ENCODE data around the gene VEGFB.

VEGFB gene

DNA sequence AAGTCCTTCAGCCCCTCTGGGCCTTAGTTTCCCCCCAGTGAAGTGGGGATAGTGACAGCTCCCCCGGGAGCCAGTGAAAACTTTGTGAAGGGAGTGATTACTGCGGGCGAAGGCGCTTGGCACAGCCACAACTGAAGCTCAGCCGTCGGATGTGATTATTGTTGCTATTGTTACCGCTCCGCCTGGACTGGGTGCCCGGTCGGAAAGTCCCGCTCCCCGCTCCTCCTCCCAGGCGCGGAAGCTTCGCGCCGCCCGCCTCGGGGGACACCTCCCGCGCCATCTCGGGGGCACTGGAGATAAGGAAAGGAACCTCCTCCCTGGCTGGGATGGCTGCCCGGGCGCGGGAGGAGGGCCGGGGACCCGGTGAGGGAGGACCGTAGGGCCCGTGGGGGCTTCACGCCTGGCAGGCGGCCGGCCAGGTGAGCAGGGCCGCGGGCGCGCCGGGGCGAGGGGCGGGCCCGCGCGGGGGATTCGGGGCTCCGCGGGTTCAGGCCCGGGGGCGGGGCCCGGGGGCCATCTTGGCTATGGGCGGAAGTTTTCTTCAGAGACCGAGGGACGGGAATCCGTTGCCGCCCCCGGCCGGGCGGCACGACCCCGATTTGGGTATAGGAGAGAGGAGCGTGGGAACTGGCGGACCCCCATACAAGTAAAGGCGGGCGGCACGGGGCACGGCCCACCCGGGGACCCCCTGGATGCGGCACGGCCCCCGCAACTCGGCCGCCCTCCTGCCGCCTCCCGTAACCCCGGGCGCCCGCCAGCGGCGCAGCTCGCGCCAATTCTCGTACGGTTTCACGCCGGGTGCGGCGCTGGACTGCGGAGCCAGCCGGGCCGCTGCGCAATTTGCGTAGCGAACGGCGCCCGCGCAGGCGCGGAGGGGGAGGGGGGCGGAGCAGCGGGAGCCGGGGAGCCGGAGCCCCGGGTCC is 50.8 kb downstream of the VEGFB start, which contains the start of gene GPR137:
TSS of gene GPR137 (plus strand) at position 887 of the 923 bp plus-strand sequence. CDS start 677 bp downstream, outside the sequence.
- peak in 1 of 2 experiments; percentile 50 for DNase-seq

DNA sequence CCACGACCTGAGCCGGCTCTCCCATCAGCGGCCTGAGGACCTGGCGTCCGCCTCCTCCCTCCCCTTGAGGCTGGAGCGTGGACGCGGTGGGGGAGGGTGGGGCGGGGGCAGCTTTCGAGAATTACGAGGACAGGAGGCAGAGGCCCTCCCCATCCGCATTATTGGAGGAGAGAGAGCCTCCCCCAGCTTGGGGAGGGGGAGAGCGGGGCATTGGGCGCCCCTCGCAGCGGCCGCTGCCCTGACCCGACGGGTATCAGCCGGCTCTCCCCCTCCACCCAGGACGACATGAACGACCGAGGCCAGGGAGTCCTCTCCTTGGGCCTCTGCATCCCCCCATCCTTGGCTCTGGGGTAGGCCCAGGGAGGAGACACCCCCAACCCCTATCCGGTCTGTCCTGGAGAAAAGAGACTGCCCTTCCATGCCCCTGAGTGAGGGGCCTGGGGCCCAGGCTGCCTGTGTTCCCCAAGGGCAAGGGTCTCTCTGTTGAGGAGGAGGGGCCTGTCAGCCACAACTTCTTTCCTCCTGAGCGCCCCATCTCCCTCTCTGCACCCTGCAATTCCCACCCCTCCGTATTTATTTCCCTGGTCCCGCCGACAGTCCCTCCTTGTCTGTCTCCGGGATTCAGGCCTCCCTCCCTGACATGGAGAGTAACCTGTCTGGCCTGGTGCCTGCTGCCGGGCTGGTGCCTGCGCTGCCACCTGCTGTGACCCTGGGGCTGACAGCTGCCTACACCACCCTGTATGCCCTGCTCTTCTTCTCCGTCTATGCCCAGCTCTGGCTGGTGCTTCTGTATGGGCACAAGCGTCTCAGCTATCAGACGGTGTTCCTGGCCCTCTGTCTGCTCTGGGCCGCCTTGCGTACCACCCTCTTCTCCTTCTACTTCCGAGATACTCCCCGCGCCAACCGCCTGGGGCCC is 51.8 kb downstream of the VEGFB start:
- DNase-seq, result no peak

DNA sequence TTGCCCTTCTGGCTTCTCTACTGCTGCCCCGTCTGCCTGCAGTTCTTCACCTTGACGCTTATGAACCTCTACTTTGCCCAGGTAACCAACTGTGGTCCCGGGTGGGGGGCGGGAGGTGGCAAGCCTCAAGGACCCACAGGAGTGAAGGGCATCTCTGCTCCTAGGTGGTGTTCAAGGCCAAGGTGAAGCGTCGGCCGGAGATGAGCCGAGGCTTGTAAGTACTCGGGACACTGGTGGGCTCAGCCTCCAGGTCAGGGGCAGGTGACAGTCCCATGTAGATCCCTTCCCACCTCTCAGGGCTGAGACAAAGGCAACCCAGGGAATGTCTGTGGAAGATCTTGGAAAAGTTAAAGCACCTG is 52.4 kb downstream of the VEGFB start:
- DNase-seq, result no peak

DNA sequence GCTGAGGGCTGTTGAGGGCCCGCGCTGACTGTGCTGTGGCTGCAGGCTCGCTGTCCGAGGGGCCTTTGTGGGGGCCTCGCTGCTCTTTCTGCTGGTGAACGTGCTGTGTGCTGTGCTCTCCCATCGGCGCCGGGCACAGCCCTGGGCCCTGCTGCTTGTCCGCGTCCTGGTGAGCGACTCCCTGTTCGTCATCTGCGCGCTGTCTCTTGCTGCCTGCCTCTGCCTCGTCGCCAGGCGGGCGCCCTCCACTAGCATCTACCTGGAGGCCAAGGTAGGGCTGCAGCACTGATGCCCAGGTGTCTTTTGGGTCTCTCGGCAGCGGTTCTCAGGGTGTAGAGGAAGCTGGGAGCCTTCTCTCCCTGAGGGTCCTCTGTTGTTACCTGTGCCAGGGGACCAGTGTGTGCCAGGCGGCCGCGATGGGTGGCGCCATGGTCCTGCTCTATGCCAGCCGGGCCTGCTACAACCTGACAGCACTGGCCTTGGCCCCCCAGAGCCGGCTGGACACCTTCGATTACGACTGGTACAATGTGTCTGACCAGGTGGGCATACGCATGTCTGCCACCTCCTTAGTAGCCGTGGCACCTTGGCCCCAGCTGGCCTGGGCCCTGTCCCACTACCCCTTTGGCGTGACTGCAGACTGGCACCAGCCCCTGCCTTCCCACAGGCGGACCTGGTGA is 53.4 kb downstream of the VEGFB start:
- no peak for DNase-seq

DNA sequence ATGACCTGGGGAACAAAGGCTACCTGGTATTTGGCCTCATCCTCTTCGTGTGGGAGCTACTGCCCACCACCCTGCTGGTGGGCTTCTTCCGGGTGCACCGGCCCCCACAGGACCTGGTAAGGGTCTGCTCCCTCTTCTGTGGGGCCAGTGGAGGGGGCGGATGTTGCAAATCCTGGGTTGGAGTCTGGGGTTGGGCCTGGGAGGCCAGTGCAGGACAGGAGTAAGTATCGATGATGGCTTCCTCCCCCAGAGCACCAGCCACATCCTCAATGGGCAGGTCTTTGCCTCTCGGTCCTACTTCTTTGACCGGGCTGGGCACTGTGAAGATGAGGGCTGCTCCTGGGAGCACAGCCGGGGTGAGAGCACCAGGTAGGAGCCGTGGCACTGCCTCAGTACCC is 54.0 kb downstream of the VEGFB start:
- no peak for DNase-seq

All from cerebellar nuclear complex (tissue), 1 donor.